ENCODE data around the gene ATP8B1. TPM values are rescaled to one million over a fixed set of nuclear protein-coding genes. Genes with fewer than 3 reads are reported as not detected.

Gene ATP8B1
- 136 and 170 TPM in 2 replicates for total RNA-seq (2012; rRNA removed)
- polyA plus RNA-seq (2012; rRNA removed): 57.7 and 64.3 TPM in 2 replicates
- 23.4 and 27.5 TPM in 2 replicates for polyA plus RNA-seq (2012; cell fraction: cytosol; rRNA removed)
- polyA plus RNA-seq (2012; cell fraction: nucleus; rRNA removed; ENCODE audit: low replicate concordance): 31.8 and 116 TPM in 2 replicates
- percentile 94 among the genes with signal in this experiment for Bru-seq, nascent RNA
- BruChase-seq, experiment 1, labeled RNA remaining after a 6-hour chase: percentile 91 among the genes with signal in this experiment
- BruChase-seq, experiment 2, labeled RNA remaining after a 2-hour chase: percentile 79 among the genes with signal in this experiment
- long read RNA-seq, full-length matches to known transcripts: 2 of 49 reads
- long read RNA-seq, partial matches to known transcripts: 28 of 49 reads
- long read RNA-seq, other reads (novel, unspliced or antisense): 19 of 49 reads

DNA sequence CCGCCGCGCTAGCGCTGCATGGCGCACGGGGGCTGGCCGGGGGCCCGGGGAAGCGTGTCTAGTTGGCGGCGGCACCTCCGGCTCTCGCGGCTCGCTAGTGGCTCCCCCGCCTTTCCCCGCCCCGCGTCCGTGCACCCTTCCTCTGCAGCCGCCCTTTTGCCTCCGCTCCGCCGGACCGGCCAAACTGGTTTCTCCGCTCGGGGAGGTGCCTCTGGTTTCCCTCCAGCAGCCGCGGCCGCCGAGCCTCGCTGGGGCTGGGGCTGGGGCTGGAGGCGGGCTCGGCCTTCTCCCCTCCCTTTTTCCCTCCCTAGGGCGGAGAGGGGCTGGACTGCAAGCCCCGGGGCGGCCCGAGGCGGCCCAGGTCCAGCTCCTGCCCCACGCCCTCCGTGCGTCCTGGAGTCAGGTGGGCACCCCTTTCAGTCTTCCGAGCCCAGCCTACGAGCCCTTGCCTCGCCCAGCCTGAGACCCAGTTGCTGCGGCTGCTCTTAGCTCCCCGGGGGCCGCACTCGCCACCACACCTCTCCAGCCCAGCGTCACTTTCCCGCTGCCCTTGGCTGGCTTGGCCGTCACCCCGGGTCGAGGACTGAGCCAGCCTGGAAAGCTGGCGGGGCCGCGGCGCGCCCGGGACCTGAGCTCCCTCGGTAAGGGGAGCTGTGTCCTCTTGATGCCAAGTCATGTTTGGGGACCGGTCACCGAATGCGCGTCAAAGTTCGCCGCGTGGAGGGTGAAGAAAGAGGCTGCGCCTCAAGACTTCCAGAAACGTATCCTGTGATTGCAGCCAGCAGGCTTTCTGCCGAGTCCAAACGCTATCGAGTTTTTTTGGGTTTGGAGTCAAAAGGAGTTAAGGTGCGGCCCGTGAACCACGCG lies at the start of gene ATP8B1:
TSS of gene ATP8B1 (minus strand) at position 213 of the 867 bp plus-strand sequence. CDS start 71,508 bp downstream, outside the sequence.
- Histone ChIP-seq H3K4me3 (ENCODE audit: insufficient read depth, low read depth, low read length) (peak within 1 kb of the TSS; percentile 95), H2AK5ac (ENCODE audit: low read depth, low read length) (peak within 1 kb of the TSS; percentile 96), H4K8ac (ENCODE audit: low read depth in 2 of 2, low read length in 2 of 2) (peak within 1 kb of the TSS; percentile 70 to 88), H4K91ac (ENCODE audit: insufficient read depth, low read depth, low read length) (peak within 1 kb of the TSS; percentile 90), H2AK9ac (replicated peaks; ENCODE audit: low read depth, low read length, poor library complexity) (peak within 1 kb of the TSS; percentile 97), H3K79me1 (ENCODE audit: low read depth in 1 of 2, low read length in 2 of 2) (peaks cover 16 to 44% of the 10 kb centered on the region in 2 experiments), H2BK5ac (ENCODE audit: low read depth, low read length, poor library complexity, severe bottlenecking) (peak within 1 kb of the TSS; percentile 93), H4K5ac (ENCODE audit: low read depth, low read length) (peak within 1 kb of the TSS; percentile 82), H3K18ac (ENCODE audit: low read depth, low read length) (peak within 1 kb of the TSS; percentile 84), H3K9ac (ENCODE audit: low read depth, low read length) (peak within 1 kb of the TSS; percentile 83), H2AFZ (replicated peaks; ENCODE audit: low read length, poor library complexity) (peak within 1 kb of the TSS; percentile 88), H3K27ac (ENCODE audit: insufficient read depth, low read length) (peak within 1 kb of the TSS; percentile 77), H3K9me1 (ENCODE audit: insufficient read depth, low read length) (peaks cover 23% of the 10 kb centered on the region), H3K36me3 (ENCODE audit: control insufficient read depth, insufficient read depth, low read length) (no peaks in the 10 kb centered on the region), H2BK15ac (ENCODE audit: low read depth, low read length) (peak within 1 kb of the TSS; percentile 86), H3K4me1 (ENCODE audit: control insufficient read depth, insufficient read depth, low read length) (peaks cover 8% of the 10 kb centered on the region), H3K4me2 (ENCODE audit: low read depth, low read length) (peak within 1 kb of the TSS; percentile 96), H3K23ac (ENCODE audit: low read depth, low read length) (peak within 1 kb of the TSS; percentile 99), H3K9me3 (ENCODE audit: control insufficient read depth, insufficient read depth, low read length) (no peaks in the 10 kb centered on the region), H2BK120ac (ENCODE audit: low read depth, low read length) (peak within 1 kb of the TSS; percentile 96), H3K27me3 (ENCODE audit: control insufficient read depth, insufficient read depth, low read length) (no peaks in the 10 kb centered on the region), H4K20me1 (ENCODE audit: insufficient read depth, low read length) (peaks cover 29% of the 10 kb centered on the region; the same call in 1 of the 2 replicates), H3K4ac (ENCODE audit: low read depth, low read length) (peak within 1 kb of the TSS; percentile 95), H3K56ac (ENCODE audit: extremely low read depth, insufficient read depth, low read length) (peak within 1 kb of the TSS; percentile 25), H2BK20ac (ENCODE audit: low read depth, low read length) (peak within 1 kb of the TSS; percentile 91), H3K14ac (replicated peaks; ENCODE audit: low read depth, low read length) (peak within 1 kb of the TSS; percentile 97)
- TF ChIP-seq MAZ (IDR thresholded peaks at IDR 0.05; ENCODE audit: borderline replicate concordance, low read depth, low read length) (peak; percentile 38; the same call in 1 of the 2 replicates), RFX5 (IDR thresholded peaks at IDR 0.05; ENCODE audit: low read depth, low read length) (no peak), POLR2A (IDR thresholded peaks at IDR 0.05; ENCODE audit: low read depth, low read length) (peak; percentile 47; the same call in 1 of the 2 replicates), MXI1 (IDR thresholded peaks at IDR 0.05; ENCODE audit: borderline replicate concordance, low read depth, low read length) (peak; percentile 76), CTCF (conservative IDR thresholded peaks at IDR 0.05; ENCODE audit: low read depth, low read length) (no peak)
- TF ChIP-seq, protein P1, sequence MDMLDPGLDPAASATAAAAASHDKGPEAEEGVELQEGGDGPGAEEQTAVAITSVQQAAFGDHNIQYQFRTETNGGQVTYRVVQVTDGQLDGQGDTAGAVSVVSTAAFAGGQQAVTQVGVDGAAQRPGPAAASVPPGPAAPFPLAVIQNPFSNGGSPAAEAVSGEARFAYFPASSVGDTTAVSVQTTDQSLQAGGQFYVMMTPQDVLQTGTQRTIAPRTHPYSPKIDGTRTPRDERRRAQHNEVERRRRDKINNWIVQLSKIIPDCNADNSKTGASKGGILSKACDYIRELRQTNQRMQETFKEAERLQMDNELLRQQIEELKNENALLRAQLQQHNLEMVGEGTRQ (IDR thresholded peaks at IDR 0.05; ENCODE audit: low read depth, low read length): no peak
- no TSS peak for BruUV-seq (replicated peaks)
- dilution Hi-C loops (cut with HindIII; ENCODE audit: low sequenced_read_pairs, unreplicated experiment): no loop called here
- ATAC-seq (ENCODE audit: low read depth) (peak; percentile 89), DNase-seq (peak; percentile 73)
- intact Hi-C loops (cut with micrococcal nuclease): loop anchor here (2.0 to 10.0 kb wide), 4 partner anchors 109 to 241 kb away; partner anchors contain the start of gene NEDD4L
- POLR2A ChIA-PET (ENCODE audit: unreplicated experiment): interaction anchor here (0.9 kb wide), 1 partner anchor 183 kb away, joined by 3 read pairs; no protein-coding TSS in a partner anchor
- in situ Hi-C loops (cut with MboI; ENCODE audit: low sequenced_read_pairs): no loop called here
- 0% methylated on average over 18 of the region's 77 CpGs; no CpG with 5 or more reads in 1 of the 2 experiments for WGBS, 2 experiments (ENCODE audit: extremely low coverage in 2 of 2, insufficient read length in 1 of 2)
- CTCF ChIA-PET: interaction anchor here (0.6 kb wide), 1 partner anchor 9 kb away, joined by 3 read pairs; no protein-coding TSS in a partner anchor
